ENCODE data around the gene ATP1A1.

Gene ATP1A1

GRCh38 chr1:116392717-116393404, 19.8 kb downstream of the ATP1A1 start:
- no peak for DNase-seq

GRCh38 chr1:116393792-116394191, 20.7 kb downstream of the ATP1A1 start:
- DNase-seq = no peak

DNA sequence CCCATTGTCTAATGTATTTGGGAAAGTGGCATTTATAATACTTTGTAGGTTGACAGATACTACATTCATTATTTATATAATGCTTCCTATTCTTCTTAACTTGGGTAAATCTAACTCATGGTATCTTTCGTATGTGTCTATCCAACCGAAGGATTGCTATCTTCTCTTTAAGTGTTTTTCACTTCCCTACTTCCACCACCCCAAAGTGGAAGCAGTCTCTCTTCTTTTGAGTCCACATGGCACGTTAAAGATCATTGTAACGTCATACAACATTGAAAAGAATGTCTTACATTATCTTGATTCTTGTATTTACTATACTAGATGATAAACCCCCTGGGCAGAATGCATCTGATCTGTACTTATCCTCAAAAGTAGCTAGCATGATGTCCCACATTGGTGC, 21.2 kb downstream of the ATP1A1 start:
- no peak for DNase-seq

GRCh38 chr1:116396769-116397168, 23.7 kb downstream of the ATP1A1 start:
- no peak for DNase-seq

GRCh38 chr1:116397728-116398127, 24.7 kb downstream of the ATP1A1 start:
- DNase-seq = no peak

GRCh38 chr1:116400780-116401179, 27.7 kb downstream of the ATP1A1 start:
- no peak for DNase-seq

- DNase-seq = no peak
These were observed 28.7 kb downstream of the ATP1A1 start for GRCh38 chr1:116401646-116402176.

DNA sequence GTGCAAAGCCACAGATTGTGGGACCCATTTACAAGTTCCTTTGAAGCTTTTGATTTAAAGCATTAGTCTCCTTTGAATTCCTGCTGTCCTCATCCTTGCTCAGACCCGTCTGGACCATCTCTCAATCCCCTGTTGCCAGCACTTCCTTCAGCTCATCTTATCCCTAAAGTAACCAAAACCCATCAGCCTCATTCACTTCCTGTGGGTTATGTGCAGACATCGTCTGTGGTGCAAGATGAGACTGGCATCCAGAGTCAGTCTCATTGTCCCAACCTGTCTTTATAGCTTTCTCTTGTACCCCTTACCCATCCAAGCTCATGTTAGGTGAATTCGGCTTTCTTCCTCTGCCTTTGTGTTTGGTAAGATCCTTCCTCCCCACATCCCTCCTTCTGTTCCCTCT, 29.3 kb downstream of the ATP1A1 start:
- no peak for DNase-seq

DNA sequence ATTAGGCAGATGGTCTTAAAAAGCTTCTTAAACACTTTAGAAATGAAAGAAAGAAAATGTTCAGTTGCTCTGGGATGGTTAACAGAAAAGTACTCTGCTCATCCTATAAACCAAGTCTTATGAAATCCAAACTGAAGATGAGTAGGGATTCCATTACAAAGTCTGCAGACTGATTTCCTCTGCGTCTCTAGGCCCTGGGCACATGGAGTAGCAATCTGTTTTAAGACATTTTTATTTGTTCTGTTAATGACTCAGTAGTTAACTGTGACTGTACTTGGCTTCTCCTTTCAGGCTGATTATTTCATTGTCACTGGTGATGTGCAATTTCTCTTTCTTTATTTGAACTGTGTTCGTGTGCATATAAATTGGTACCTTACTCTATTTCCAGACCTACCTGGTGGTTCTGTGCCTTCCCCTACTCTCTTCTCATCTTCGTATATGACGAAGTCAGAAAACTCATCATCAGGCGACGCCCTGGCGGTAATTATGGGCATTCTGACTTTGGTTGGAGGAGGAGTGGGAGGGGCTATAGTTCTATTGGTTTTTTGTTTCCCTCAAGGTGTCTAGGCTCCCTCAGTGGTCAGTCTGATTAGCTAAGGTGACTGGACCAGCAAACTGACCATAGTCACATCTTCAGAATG, 30.6 kb downstream of the ATP1A1 start:
- DNase-seq = no peak

DNA sequence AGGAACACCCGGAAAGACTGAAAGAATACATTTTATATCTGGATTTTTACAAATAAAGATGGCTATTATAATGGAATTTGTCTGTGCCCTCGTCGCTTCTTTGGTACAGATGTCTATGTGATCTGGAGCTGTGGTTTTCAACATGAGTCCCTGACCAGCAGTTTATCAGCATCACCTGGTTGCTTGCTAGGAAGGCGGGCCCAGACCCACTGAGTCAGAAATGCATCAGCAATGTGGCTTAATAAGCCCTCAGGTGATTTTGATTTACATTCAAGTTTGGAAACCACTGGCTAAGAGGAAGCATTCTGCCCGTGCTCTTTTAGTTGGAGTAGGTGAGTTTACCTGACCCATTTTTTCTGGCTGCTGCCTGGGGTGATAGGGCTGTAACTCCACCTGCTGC, 31.7 kb downstream of the ATP1A1 start:
- no peak for DNase-seq

DNA sequence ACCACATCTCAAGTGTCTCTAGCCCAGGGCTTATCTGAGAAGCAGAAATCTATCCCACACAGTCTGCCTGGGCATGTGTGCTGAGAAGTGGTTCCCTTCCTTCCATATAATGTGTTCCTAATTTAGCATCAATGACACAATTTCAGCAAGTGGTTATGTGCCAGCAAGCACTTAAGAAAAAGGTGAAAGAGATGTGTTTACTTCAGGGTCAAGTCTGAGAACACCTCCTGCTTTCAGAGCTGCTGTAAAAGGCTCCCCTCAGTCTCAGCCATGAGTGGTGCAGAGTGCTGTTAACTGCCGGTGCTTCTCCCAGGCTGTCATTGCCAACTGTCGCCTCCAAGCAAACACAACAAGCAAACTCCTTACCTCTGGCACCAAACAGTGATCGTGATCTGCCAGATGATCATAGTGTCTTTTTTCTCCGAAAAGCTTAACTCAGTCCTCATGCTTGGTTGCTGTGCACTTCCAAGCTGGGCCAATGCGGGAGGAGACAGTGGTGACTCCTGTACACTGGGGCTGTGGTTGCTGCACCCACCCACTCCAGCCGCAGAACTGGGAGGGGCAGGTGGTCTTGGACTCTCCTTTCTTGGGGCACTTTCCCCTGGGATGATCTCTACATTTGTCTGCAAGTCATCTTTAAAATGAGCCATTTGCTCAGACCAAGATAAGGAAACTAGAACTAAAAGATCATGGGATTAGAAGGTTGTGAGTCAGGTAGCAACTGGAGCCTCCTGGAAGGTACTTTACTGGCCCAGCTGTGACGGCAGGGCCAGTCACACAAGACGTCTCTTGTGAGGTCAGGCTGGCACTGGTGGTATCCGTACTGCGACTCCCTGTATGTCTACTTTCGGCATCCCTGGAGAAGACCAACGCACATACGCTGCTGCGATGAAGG, 32.4 kb downstream of the ATP1A1 start:
- peak; percentile 14 to 38 for DNase-seq

- no peak for DNase-seq
These were observed 34.0 kb downstream of the ATP1A1 start for GRCh38 chr1:116407033-116407432.

GRCh38 chr1:116408193-116408592, 35.1 kb downstream of the ATP1A1 start:
- no peak for DNase-seq

DNA sequence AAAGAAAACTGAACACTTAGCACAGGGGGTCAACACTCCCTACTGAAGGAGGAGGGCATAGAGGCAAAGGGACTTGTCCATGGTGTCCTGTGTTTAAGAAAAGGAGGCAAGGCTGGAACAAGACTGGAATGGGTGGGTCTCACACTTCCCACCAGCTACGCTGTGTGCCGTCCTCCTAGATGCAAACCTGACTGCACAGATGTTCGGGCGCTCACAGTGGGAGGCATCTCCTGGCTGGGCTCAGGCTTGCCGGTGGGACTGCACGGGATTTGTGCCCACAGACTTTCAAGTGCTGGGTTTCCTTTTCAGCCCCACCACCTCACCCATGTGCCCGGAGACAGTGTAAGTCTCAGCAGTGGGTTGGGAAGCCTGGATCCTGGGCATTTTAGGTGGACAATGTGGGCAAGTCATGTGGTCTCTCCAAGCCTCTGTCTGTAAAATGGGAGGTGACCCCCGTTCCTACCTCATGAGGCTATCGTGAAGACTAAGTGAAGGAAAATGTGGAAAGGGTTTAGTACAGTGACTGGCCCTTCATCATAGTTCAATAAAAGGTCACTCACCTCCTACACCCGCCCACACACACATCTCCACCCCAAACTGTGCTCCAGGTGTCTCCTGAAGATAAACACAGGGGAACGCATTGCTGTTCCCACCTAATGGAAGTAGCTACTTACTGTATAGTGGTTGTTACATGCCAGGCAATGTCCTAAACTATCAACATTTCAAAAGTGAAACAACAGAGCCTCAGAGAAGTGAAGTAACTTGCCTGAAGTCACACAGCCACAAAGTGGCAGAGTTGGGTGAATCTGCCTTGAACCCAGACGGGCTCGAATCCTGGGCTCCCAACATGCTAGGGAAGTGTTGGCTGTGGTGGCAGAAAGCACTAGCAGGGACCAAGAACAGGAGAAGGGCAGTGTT, 36.0 kb downstream of the ATP1A1 start:
- no peak for DNase-seq

- DNase-seq = peak in 1 of 2 donors; percentile 15
These were observed 36.7 kb downstream of the ATP1A1 start for GRCh38 chr1:116409751-116410191.

- no peak for DNase-seq
These were observed 38.9 kb downstream of the ATP1A1 start for GRCh38 chr1:116411784-116412479.

DNA sequence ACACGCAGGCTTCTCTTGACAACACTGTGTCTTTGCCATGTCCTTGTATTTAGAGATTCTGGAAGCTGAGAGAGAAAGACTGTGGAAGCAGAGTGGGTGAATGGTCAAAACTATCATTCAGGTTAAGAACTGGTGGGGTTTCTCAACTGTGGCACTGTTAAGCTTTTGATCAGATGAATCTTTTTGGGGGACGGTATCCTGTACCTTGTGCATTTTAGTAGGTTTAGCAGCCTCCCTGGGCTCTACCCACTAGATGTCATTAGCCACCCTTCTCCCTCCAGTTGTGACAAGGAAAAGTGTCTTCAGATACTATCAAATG, 39.4 kb downstream of the ATP1A1 start:
- no peak for DNase-seq

DNA sequence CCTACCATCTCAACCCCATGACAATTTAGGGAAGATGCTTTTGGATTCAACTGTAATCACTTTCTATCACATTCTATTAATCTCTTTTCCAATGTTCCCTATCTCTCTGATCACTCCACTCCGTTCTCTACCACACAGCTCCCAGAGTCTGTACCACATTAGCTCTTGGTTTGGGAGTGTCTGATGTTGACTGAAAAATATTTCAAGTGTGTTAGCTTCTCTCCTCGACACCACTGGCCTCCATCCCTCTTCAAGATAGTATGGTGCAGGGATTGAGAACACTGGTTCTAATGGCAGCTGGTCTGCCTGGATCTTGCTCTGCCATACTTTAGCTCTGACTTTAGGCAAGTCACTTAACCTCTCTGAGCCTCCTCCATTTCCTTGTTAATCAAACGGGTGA, 39.9 kb downstream of the ATP1A1 start:
- no peak for DNase-seq

- DNase-seq = no peak
These were observed 40.4 kb downstream of the ATP1A1 start for GRCh38 chr1:116413414-116413813.

GRCh38 chr1:116414364-116414763, 41.3 kb downstream of the ATP1A1 start:
- no peak for DNase-seq

- DNase-seq = no peak
These were observed 42.2 kb downstream of the ATP1A1 start for GRCh38 chr1:116415200-116415698.
